H1 (cell line): ENCODE measurements around the gene LPCAT3. TPM values are rescaled to one million over a fixed set of nuclear protein-coding genes. Genes with fewer than 3 reads are reported as not detected.

Experiments
- CTCF ChIA-PET: fragments of 300-600 bp; sonication (Branson Sonifier 250); formaldehyde crosslinking; loops from one replicate; lab custom pipeline; 2021; ENCODE audit not compliant: partially characterized antibody; lab: Charles Lee
- POLR2A ChIA-PET: fragments of 300-600 bp; sonication (Branson Sonifier 250); formaldehyde crosslinking; loops from one replicate; lab custom pipeline; 2021; ENCODE audit warnings: inconsistent platforms; ENCODE audit not compliant: partially characterized antibody; lab: Charles Lee
- DNase-seq, 2 experiments: peaks; one replicate each; pipeline versions ENCODE4 v3.0.0 to v3.0.0-alpha.2; 2010 to 2022; ENCODE audit warnings: low spot score in 2 of 2, low read depth in 1 of 2, mixed read lengths in 1 of 2
- FAIRE-seq: peaks from 2 replicates; lab custom pipeline; 2011; peaks lifted over from hg19 to GRCh38; lab: Jason Lieb, UNC
- H2AFZ ChIP-seq: 2 replicates; pipeline ENCODE4 v1.8.1; 2012; ENCODE audit warnings: low read length, inconsistent platforms
- H2AK5ac ChIP-seq: 2 replicates; pipeline ENCODE4 v1.6.1; 2013; ENCODE audit warnings: low read depth, low read length
- H2BK120ac ChIP-seq: replicated peaks from 2 replicates; pipeline ENCODE3; 2013; ENCODE audit warnings: low read depth, low read length, inconsistent platforms
- H2BK12ac ChIP-seq: 2 replicates; pipeline ENCODE4 v1.6.1; 2013; ENCODE audit warnings: low read depth, low read length
- H2BK15ac ChIP-seq: 2 replicates; pipeline ENCODE4 v1.6.1; 2013; ENCODE audit warnings: low read length
- H2BK20ac ChIP-seq: 2 replicates; pipeline ENCODE4 v1.6.1; 2013; ENCODE audit warnings: low read length
- H2BK5ac ChIP-seq: 2 replicates; pipeline ENCODE4 v1.6.1; 2013; ENCODE audit warnings: low read depth, low read length
- H3K14ac ChIP-seq: 2 replicates; pipeline ENCODE4 v1.6.1; 2013; ENCODE audit warnings: inconsistent platforms; ENCODE audit not compliant: insufficient read length
- H3K18ac ChIP-seq: 2 replicates; pipeline ENCODE4 v1.6.1; 2013; ENCODE audit warnings: low read length; ENCODE audit errors: extremely low read depth
- H3K23ac ChIP-seq: 2 replicates; pipeline ENCODE4 v1.6.1; 2013; ENCODE audit warnings: inconsistent platforms; ENCODE audit not compliant: insufficient read length
- H3K23me2 ChIP-seq: 2 replicates; pipeline ENCODE4 v1.6.1; 2013; ENCODE audit warnings: low read depth, low read length
- H3K27ac ChIP-seq: 2 replicates; pipeline ENCODE4 v1.6.1; 2011; ENCODE audit warnings: low read depth, low read length, inconsistent platforms
- H3K27me3 ChIP-seq, 4 experiments: replicated peaks in 1 of 4; 1 replicate in 1 of 4; 2 replicates in 3 of 4; pipeline versions ENCODE4 v1.6.1 to v1.8.1; 2011 to 2013; ENCODE audit warnings: low read length in 3 of 4, mild to moderate bottlenecking in 3 of 4, inconsistent platforms in 2 of 4, mixed read lengths in 2 of 4, moderate library complexity in 1 of 4; ENCODE audit not compliant: control insufficient read depth in 3 of 4, insufficient read depth in 3 of 4; ENCODE audit errors: extremely low read depth in 1 of 4
- H3K36me3 ChIP-seq, 4 experiments: 2 replicates each; pipeline versions ENCODE4 v1.6.1 to v1.8.1; 2011 to 2013; ENCODE audit warnings: mild to moderate bottlenecking in 4 of 4, low read length in 3 of 4, moderate library complexity in 2 of 4, control low read depth in 1 of 4, inconsistent platforms in 1 of 4; ENCODE audit not compliant: insufficient read depth in 4 of 4, control insufficient read depth in 2 of 4
- H3K4ac ChIP-seq: replicated peaks from 2 replicates; pipeline ENCODE3; 2013; ENCODE audit warnings: low read length, low read depth, mixed read lengths, inconsistent platforms; ENCODE audit not compliant: insufficient read length
- H3K4me1 ChIP-seq, 4 experiments: replicated peaks in 1 of 4; 1 replicate in 1 of 4; 2 replicates in 3 of 4; pipeline versions ENCODE4 v1.6.1 to v1.8.1; 2011 to 2013; ENCODE audit warnings: low read length in 3 of 4, inconsistent platforms in 2 of 4, mixed read lengths in 1 of 4; ENCODE audit not compliant: insufficient read depth in 4 of 4, control insufficient read depth in 3 of 4
- H3K4me2 ChIP-seq, 2 experiments: 2 replicates each; pipeline versions ENCODE4 v1.6.1 to v1.8.1; 2011 to 2013; ENCODE audit warnings: low read depth in 2 of 2, low read length in 2 of 2, control low read depth in 1 of 2, inconsistent platforms in 1 of 2, mild to moderate bottlenecking in 1 of 2; ENCODE audit not compliant: insufficient read depth in 1 of 2
- H3K4me3 ChIP-seq, 4 experiments: fragments of 200-600, 300-600 bp in 1 of 4; sonication (generic), shearing (Covaris generic), sonication (Bioruptor Twin) in 1 of 4; 2 replicates each; pipeline versions ENCODE4 v1.5.1 to v1.8.1; 2011 to 2016; ENCODE audit warnings: low read length in 4 of 4, low read depth in 3 of 4, control low read depth in 2 of 4, inconsistent platforms in 2 of 4, mild to moderate bottlenecking in 2 of 4, mixed read lengths in 1 of 4, moderate library complexity in 1 of 4; ENCODE audit not compliant: insufficient read depth in 2 of 4; ENCODE audit errors: extremely low read depth in 1 of 4
- H3K56ac ChIP-seq: replicated peaks from 2 replicates; pipeline ENCODE3; 2013; ENCODE audit warnings: low read depth, mild to moderate bottlenecking, mixed read lengths, low read length, inconsistent platforms; ENCODE audit not compliant: insufficient read length
- H3K79me1 ChIP-seq: 2 replicates; pipeline ENCODE4 v1.6.1; 2013; ENCODE audit warnings: low read depth, low read length, control low read depth
- H3K79me2 ChIP-seq, 2 experiments: 2 replicates each; pipeline versions ENCODE4 v1.6.1 to v1.8.1; 2012 to 2013; ENCODE audit warnings: low read length in 2 of 2, mild to moderate bottlenecking in 2 of 2, inconsistent platforms in 1 of 2; ENCODE audit not compliant: insufficient read depth in 2 of 2, control insufficient read depth in 1 of 2
- H3K9ac ChIP-seq, 4 experiments: replicated peaks in 1 of 4; 1 replicate in 1 of 4; 2 replicates in 3 of 4; pipeline versions ENCODE4 v1.6.1 to v1.8.1; 2011 to 2013; ENCODE audit warnings: low read depth in 3 of 4, low read length in 3 of 4, control low read depth in 2 of 4, mild to moderate bottlenecking in 2 of 4, moderate library complexity in 2 of 4, inconsistent platforms in 1 of 4; ENCODE audit errors: extremely low read depth in 1 of 4
- H3K9me3 ChIP-seq, 2 experiments: 2 replicates each; pipeline versions ENCODE4 v1.6.1 to v1.8.1; 2012 to 2013; ENCODE audit warnings: mild to moderate bottlenecking in 2 of 2, moderate library complexity in 2 of 2, control low read depth in 1 of 2, inconsistent platforms in 1 of 2, low read depth in 1 of 2, low read length in 1 of 2, mixed read lengths in 1 of 2; ENCODE audit not compliant: insufficient read depth in 2 of 2
- H4K20me1 ChIP-seq, 2 experiments: replicated peaks in 1 of 2; 2 replicates each; pipeline versions ENCODE3 to v1.8.1; 2011 to 2013; ENCODE audit warnings: inconsistent platforms in 2 of 2, low read length in 2 of 2, mild to moderate bottlenecking in 1 of 2; ENCODE audit not compliant: insufficient read depth in 2 of 2, control insufficient read depth in 1 of 2
- H4K5ac ChIP-seq: 2 replicates; pipeline ENCODE4 v1.6.1; 2013; ENCODE audit warnings: low read length, low read depth, mixed read lengths, inconsistent platforms; ENCODE audit not compliant: insufficient read length
- H4K8ac ChIP-seq: 2 replicates; pipeline ENCODE4 v1.8.0; 2013; ENCODE audit warnings: mild to moderate bottlenecking, moderate library complexity, low read length, inconsistent platforms; ENCODE audit not compliant: insufficient read depth; ENCODE audit errors: extremely low read depth
- H4K91ac ChIP-seq: replicated peaks from 2 replicates; pipeline ENCODE3; 2013; ENCODE audit warnings: low read length, mixed read lengths, inconsistent platforms; ENCODE audit not compliant: insufficient read length
- BCL11A ChIP-seq, 2 experiments: IDR thresholded peaks; one replicate each; pipeline ENCODE4 v1.6.1; 2011; ENCODE audit warnings: low read depth in 2 of 2, low read length in 2 of 2, mild to moderate bottlenecking in 2 of 2
- CHD2 ChIP-seq: IDR thresholded peaks from 2 replicates; pipeline ENCODE4 v1.6.1; 2012; ENCODE audit warnings: low read length, improper control_type of control experiment
- GTF2F1 ChIP-seq: IDR thresholded peaks from 2 replicates; pipeline ENCODE4 v1.6.1; 2012; ENCODE audit warnings: low read depth, low read length, improper control_type of control experiment, borderline replicate concordance
- KDM4A ChIP-seq: IDR thresholded peaks from one replicate; pipeline ENCODE4 v1.7.1; 2012; ENCODE audit warnings: low read depth, mild to moderate bottlenecking, moderate library complexity, low read length, inconsistent platforms; ENCODE audit not compliant: severe bottlenecking
- KDM5A ChIP-seq: fragments of 200-600 bp; IDR thresholded peaks from 2 replicates; pipeline ENCODE4 v1.7.1; 2012; ENCODE audit warnings: mild to moderate bottlenecking, low read length, inconsistent platforms, mixed read lengths
- MAFK ChIP-seq: IDR thresholded peaks from 2 replicates; pipeline ENCODE4 v1.6.1; 2012; ENCODE audit warnings: low read depth, mild to moderate bottlenecking, improper control_type of control experiment, low read length
- POLR2AphosphoS5 ChIP-seq: IDR thresholded peaks from 2 replicates; pipeline ENCODE4 v1.6.1; 2011; ENCODE audit warnings: low read depth, low read length
- RNF2 ChIP-seq: fragments of 200-900, 300-1000 bp; sonication (generic); IDR thresholded peaks from 2 replicates; pipeline ENCODE4 v1.7.1; 2016; ENCODE audit warnings: borderline replicate concordance, low read depth, mild to moderate bottlenecking, antibody characterized with exemption, low read length; ENCODE audit not compliant: poor library complexity, severe bottlenecking; ENCODE audit errors: missing control alignments
- RXRA ChIP-seq: IDR thresholded peaks from 2 replicates; pipeline ENCODE4 v1.6.1; 2011; ENCODE audit warnings: low read depth, mild to moderate bottlenecking, low read length, moderate library complexity; ENCODE audit not compliant: insufficient read depth
- SIN3A ChIP-seq, 2 experiments: IDR thresholded peaks in 1 of 2; conservative IDR thresholded peaks in 1 of 2; 2 replicates each; pipeline ENCODE4 v1.6.1; 2011 to 2012; ENCODE audit warnings: low read length in 2 of 2, improper control_type of control experiment in 1 of 2, low read depth in 1 of 2, mild to moderate bottlenecking in 1 of 2
- SIX5 ChIP-seq: IDR thresholded peaks from 2 replicates; pipeline ENCODE4 v1.6.1; 2011; ENCODE audit warnings: mild to moderate bottlenecking, low read depth, low read length
- TAF7 ChIP-seq: optimal IDR thresholded peaks from 2 replicates; pipeline ENCODE3; 2011; ENCODE audit warnings: low read depth, mild to moderate bottlenecking, inconsistent platforms, low read length, moderate library complexity, borderline replicate concordance
- TEAD4 ChIP-seq: IDR thresholded peaks from 2 replicates; pipeline ENCODE4 v1.6.1; 2012; ENCODE audit warnings: low read depth, low read length, inconsistent platforms, mixed read lengths
- ZNF274 ChIP-seq: IDR thresholded peaks from 2 replicates; pipeline ENCODE4 v1.7.0; 2012; ENCODE audit warnings: low read length, borderline replicate concordance; ENCODE audit errors: extremely low read depth
- WGBS, 2 experiments: shearing (Covaris generic) in 1 of 2; methylation state at CpG; one replicate each; pipeline versions ENCODE4 v1.1.6 to v1.1.7; 2013 to 2015; ENCODE audit warnings: low lambda C conversion rate in 2 of 2, mixed read lengths in 2 of 2, inconsistent platforms in 1 of 2, low coverage in 1 of 2, missing lambda C conversion rate in 1 of 2; ENCODE audit not compliant: insufficient replicate concordance in 2 of 2, insufficient coverage in 1 of 2, insufficient read length in 1 of 2; ENCODE audit errors: extremely low coverage in 1 of 2, missing lambda C conversion rate in 1 of 2; 5-methylcytosine and 5-hydroxymethylcytosine counted together
- polyA plus RNA-seq, 7 experiments: library from polyadenylated mRNA; depleted of rRNA in 3 of 7; stranded (reverse) in 5 of 7; unstranded in 2 of 7; fragments of >200 nt in 5 of 7; fragments of 200-250 nt in 2 of 7; gene quantifications; 1 replicate in 5 of 7; 2 replicates in 1 of 7; 4 replicates in 1 of 7; pipeline versions ENCODE4 v1.2.1 to v1.2.3, GENCODE V29; 2011 to 2013; ENCODE audit warnings: missing spikeins in 2 of 7, mixed read lengths in 2 of 7
- total RNA-seq: library from RNA; stranded (reverse); fragmentation: NEBNext Ultra II Directional; extraction: Animal tissue kit (Norgen Biotek cat#: 25700); gene quantifications from 2 replicates; pipeline ENCODE4 v1.2.1, GENCODE V29; 2021
- TF ChIP-seq, protein P1 (sequence below): IDR thresholded peaks from 2 replicates; pipeline ENCODE4 v1.6.1; 2012; ENCODE audit warnings: inconsistent platforms

The LPCAT3 gene
- total and polyA plus RNA-seq, 2 of the 8 experiments (the other 6 are each of a cell fraction or from before 2014, with no cell fraction given) = 55.8 to 70.4 TPM

DNA sequence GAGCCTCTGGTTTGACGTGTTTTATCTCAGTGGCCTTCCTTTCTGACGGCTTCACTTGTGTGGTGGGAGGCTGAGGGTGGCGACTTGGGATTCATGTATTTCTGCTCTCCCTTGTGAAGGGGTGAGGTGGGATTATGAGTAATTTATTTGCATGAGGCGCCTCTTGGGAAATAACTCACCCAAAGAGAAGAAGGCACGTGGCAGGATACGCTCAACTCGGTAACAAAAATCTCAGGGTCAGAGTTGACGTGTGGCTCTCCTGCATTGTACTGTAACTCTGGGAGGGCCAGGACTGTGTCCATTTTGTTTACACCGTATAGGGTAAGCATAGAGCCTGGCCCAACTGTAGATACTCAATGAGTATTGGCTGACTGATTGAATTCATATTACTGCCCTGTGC is 27.6 kb upstream of the LPCAT3 start:
- ChIA-PET CTCF (interaction anchor here (0.6 kb wide), 1 partner anchor 12 kb away, joined by 3 read pairs; no protein-coding TSS in a partner anchor), POLR2A (no interaction called here)
- Histone ChIP-seq H2BK20ac (no peak overlapping the region), H2BK5ac (no peak overlapping the region), H3K4me1 (no peaks in the 10 kb centered on the region), H3K4me3 (no peak overlapping the region), H3K14ac (no peak overlapping the region), H3K9ac (no peak overlapping the region), H3K4ac (no peak overlapping the region), H3K4me2 (no peak overlapping the region), H3K9me3 (no peaks in the 10 kb centered on the region), H3K27ac (no peak overlapping the region), H3K23ac (no peak overlapping the region), H3K79me2 (no peaks in the 10 kb centered on the region), H4K8ac (no peak overlapping the region), H2AK5ac (no peak overlapping the region), H3K79me1 (no peaks in the 10 kb centered on the region), H2BK120ac (no peak overlapping the region), H2AFZ (no peak overlapping the region), H4K20me1 (no peaks in the 10 kb centered on the region), H2BK15ac (no peak overlapping the region), H3K56ac (no peak overlapping the region), H2BK12ac (no peak overlapping the region), H3K36me3 (no peaks in the 10 kb centered on the region), H3K27me3 (no peaks in the 10 kb centered on the region), H3K23me2 (no peaks in the 10 kb centered on the region), H4K91ac (no peak overlapping the region), H3K18ac (no peak overlapping the region), H4K5ac (no peak overlapping the region)
- 93% methylated on average over 9 of the region's 9 CpGs; no CpG with 5 or more reads in 1 of the 2 experiments for WGBS, 2 experiments
- DNase-seq (no peak), FAIRE-seq (no peak)
- TF ChIP-seq RXRA (no peak), RNF2 (no peak), CHD2 (no peak), TEAD4 (no peak), KDM4A (no peak), KDM5A (no peak), TAF7 (no peak), SIX5 (no peak), ZNF274 (no peak), SIN3A (conservative IDR thresholded peaks at IDR 0.05 in 1 of 2, IDR thresholded peaks at IDR 0.05 in 1 of 2; ENCODE audit: low read depth in 1 of 2, low read length in 2 of 2) (no peak), POLR2AphosphoS5 (no peak), BCL11A (IDR thresholded peaks at IDR 0.05; ENCODE audit: low read depth in 2 of 2, low read length in 2 of 2) (no peak), MAFK (no peak), GTF2F1 (no peak)
- TF ChIP-seq, protein P1, sequence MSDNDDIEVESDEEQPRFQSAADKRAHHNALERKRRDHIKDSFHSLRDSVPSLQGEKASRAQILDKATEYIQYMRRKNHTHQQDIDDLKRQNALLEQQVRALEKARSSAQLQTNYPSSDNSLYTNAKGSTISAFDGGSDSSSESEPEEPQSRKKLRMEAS = no peak
